Neutrophil (primary cell): Measurements from ENCODE around the gene LMF1.

ENCODE experiments used
- H3K27ac ChIP-seq: fragments of 200-600 bp; sonication (generic); 2 replicates; pipeline ENCODE4 v1.5.1; 2016; ENCODE audit warnings: mild to moderate bottlenecking, moderate library complexity
- H3K27me3 ChIP-seq: fragments of 200-600 bp; sonication (generic); 2 replicates; pipeline ENCODE4 v1.6.0; 2016; ENCODE audit warnings: mild to moderate bottlenecking
- H3K36me3 ChIP-seq: fragments of 200-600 bp; sonication (generic); 2 replicates; pipeline ENCODE4 v1.5.1; 2017
- H3K4me1 ChIP-seq, 2 experiments: fragments of 200-600 bp in 1 of 2; sonication (generic) in 1 of 2; 1 replicate in 1 of 2; 2 replicates in 1 of 2; pipeline versions ENCODE4 v1.5.1 to v1.6.1; 2013 to 2016; ENCODE audit warnings: low read depth in 1 of 2, low read length in 1 of 2, mild to moderate bottlenecking in 1 of 2, moderate library complexity in 1 of 2; ENCODE audit not compliant: control insufficient read depth in 1 of 2, insufficient read depth in 1 of 2
- H3K4me3 ChIP-seq, 2 experiments: fragments of 200-600 bp in 1 of 2; sonication (generic) in 1 of 2; 1 replicate in 1 of 2; 2 replicates in 1 of 2; pipeline ENCODE4 v1.5.1; 2013 to 2016; ENCODE audit warnings: low read depth in 1 of 2, low read length in 1 of 2, mild to moderate bottlenecking in 1 of 2, moderate library complexity in 1 of 2
- H3K9me3 ChIP-seq: fragments of 200-600 bp; sonication (generic); 2 replicates; pipeline ENCODE4 v1.5.1; 2016
- TF ChIP-seq, protein P1 (sequence below): fragments of 200-600 bp; sonication (generic); IDR thresholded peaks from 2 replicates; pipeline ENCODE4 v1.5.1; 2016; ENCODE audit warnings: antibody characterized with exemption

The LMF1 gene

GRCh38 chr16:892536-893255, 78.1 kb downstream of the LMF1 start:
- Histone ChIP-seq H3K27me3 (no peaks in the 10 kb centered on the region), H3K9me3 (no peaks in the 10 kb centered on the region), H3K4me1 (no peaks in the 10 kb centered on the region), H3K27ac (no peak overlapping the region), H3K4me3 (no peak overlapping the region), H3K36me3 (peaks cover 7% of the 10 kb centered on the region)
- TF ChIP-seq, protein P1, sequence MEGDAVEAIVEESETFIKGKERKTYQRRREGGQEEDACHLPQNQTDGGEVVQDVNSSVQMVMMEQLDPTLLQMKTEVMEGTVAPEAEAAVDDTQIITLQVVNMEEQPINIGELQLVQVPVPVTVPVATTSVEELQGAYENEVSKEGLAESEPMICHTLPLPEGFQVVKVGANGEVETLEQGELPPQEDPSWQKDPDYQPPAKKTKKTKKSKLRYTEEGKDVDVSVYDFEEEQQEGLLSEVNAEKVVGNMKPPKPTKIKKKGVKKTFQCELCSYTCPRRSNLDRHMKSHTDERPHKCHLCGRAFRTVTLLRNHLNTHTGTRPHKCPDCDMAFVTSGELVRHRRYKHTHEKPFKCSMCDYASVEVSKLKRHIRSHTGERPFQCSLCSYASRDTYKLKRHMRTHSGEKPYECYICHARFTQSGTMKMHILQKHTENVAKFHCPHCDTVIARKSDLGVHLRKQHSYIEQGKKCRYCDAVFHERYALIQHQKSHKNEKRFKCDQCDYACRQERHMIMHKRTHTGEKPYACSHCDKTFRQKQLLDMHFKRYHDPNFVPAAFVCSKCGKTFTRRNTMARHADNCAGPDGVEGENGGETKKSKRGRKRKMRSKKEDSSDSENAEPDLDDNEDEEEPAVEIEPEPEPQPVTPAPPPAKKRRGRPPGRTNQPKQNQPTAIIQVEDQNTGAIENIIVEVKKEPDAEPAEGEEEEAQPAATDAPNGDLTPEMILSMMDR: no peak

DNA sequence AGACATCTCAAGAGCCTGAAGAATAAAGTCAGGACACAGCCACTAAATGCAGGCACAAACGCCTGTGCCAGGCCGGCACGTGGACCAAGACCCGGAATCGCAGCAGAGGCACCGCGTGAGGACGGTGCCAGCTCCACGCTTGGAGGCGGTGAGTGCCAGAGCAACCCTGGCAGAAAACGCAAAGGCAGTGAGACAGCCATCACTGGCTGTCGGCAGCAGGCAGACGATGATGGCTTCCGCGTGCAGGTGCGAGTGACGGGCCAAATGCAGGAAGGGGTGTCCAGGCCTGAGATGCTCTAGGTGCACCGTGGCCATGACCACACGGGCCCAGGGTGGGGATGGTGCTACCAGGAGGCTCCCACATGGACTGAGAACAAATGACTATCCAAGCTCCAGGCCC, 78.8 kb downstream of the LMF1 start:
- Histone ChIP-seq H3K9me3 (no peaks in the 10 kb centered on the region), H3K36me3 (peaks cover 7% of the 10 kb centered on the region), H3K4me1 (no peaks in the 10 kb centered on the region), H3K4me3 (no peak overlapping the region), H3K27ac (no peak overlapping the region), H3K27me3 (no peaks in the 10 kb centered on the region)
- TF ChIP-seq, protein P1: no peak

DNA sequence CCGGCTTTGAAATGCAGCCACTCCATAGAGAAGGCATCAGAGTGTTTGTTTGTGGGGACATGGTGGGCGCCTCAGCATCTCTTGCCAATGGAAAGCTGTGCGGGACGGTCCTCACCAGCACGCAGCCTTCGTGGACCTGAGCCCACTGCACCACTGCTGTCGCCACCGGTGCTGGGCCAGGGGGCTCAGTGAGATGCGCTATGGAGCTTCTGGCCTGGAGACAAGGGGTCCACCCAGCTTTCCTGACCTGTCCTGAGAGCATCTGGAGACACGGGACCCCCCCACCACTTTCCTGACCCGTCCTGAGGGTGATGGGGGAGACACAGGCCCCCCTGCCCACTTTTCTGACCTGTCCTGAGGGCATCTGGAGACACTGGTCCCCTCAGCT, 79.4 kb downstream of the LMF1 start:
- H3K4me1 ChIP-seq: no peaks in the 10 kb centered on the region
- H3K36me3 ChIP-seq: peaks cover 7% of the 10 kb centered on the region
- no peak overlapping the region for H3K27ac ChIP-seq
- TF ChIP-seq, protein P1: no peak
- no peaks in the 10 kb centered on the region for H3K27me3 ChIP-seq
- no peak overlapping the region for H3K4me3 ChIP-seq
- H3K9me3 ChIP-seq: no peaks in the 10 kb centered on the region

GRCh38 chr16:890716-891352, 80.0 kb downstream of the LMF1 start:
- no peaks in the 10 kb centered on the region for H3K9me3 ChIP-seq
- TF ChIP-seq, protein P1: no peak
- no peak overlapping the region for H3K4me3 ChIP-seq
- H3K36me3 ChIP-seq: peaks cover 7% of the 10 kb centered on the region
- H3K27ac ChIP-seq: no peak overlapping the region
- no peaks in the 10 kb centered on the region for H3K4me1 ChIP-seq
- no peaks in the 10 kb centered on the region for H3K27me3 ChIP-seq

DNA sequence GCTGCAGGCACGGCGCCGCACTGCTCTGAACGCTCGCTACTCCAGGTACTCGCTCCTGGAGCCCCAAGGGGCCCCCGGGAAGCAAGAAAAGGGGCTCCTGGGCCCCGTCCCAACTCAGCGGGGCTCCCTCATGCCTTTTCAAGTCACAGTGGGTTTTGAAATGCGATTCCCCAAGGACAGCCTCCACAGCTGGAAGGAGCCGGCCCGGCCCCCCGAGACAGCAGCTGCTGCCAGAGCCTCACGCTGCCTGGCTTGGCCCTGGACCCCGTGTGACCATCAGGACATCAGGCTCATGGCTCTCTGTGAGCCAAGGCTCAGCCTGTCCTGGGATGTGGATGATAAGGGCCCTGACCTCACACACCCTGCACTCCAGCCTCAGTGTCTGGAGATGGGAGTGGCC, 80.6 kb downstream of the LMF1 start:
- Histone ChIP-seq H3K4me3 (no peak overlapping the region), H3K4me1 (no peaks in the 10 kb centered on the region), H3K36me3 (peaks cover 7% of the 10 kb centered on the region), H3K27ac (no peak overlapping the region), H3K9me3 (no peaks in the 10 kb centered on the region), H3K27me3 (no peaks in the 10 kb centered on the region)
- TF ChIP-seq, protein P1: no peak
